ENCODE results near the gene ATAD3C.
"Not testable (repeated sequence)": the region's sequence is repeated elsewhere in the genome, so short reads cannot be mapped to it uniquely, and the experiment has no call there.

DNA sequence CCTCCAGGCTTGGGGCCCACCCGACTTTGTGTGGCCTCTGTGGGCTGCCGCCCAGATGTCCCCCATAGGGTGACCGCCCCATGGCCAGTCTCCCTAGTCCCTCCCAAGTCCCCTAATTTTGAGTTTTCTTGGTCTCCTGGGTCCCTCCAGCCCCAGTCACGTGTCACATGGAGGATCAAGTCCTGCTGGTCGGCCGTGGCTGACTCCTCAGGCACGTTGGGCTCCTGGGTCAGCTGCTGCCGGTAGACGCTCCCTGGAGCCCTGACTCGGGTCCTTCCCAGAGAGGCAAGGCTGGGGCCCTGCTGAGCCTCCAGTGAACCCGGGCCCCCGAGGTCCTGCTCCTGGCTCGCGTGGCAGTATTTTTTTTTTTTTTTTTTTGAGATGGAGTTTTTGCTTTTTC, 10.2 kb downstream of the ATAD3C start:
- not testable (repeated sequence) for TF ChIP-seq EZH2 (IDR thresholded peaks at IDR 0.05; ENCODE audit: low read depth, unreplicated experiment); POLR2AphosphoS5 (IDR thresholded peaks at IDR 0.05; ENCODE audit: low read depth); EZH2phosphoT487 (IDR thresholded peaks at IDR 0.05; ENCODE audit: unreplicated experiment); CREB1 (CRISPR knock-in tag; IDR thresholded peaks at IDR 0.05; ENCODE audit: low read depth)
- TF ChIP-seq, protein P1, sequence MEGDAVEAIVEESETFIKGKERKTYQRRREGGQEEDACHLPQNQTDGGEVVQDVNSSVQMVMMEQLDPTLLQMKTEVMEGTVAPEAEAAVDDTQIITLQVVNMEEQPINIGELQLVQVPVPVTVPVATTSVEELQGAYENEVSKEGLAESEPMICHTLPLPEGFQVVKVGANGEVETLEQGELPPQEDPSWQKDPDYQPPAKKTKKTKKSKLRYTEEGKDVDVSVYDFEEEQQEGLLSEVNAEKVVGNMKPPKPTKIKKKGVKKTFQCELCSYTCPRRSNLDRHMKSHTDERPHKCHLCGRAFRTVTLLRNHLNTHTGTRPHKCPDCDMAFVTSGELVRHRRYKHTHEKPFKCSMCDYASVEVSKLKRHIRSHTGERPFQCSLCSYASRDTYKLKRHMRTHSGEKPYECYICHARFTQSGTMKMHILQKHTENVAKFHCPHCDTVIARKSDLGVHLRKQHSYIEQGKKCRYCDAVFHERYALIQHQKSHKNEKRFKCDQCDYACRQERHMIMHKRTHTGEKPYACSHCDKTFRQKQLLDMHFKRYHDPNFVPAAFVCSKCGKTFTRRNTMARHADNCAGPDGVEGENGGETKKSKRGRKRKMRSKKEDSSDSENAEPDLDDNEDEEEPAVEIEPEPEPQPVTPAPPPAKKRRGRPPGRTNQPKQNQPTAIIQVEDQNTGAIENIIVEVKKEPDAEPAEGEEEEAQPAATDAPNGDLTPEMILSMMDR (conservative IDR thresholded peaks at IDR 0.05; ENCODE audit: low read depth in 2 of 2), result not testable (repeated sequence)
- TF ChIP-seq, protein P2, sequence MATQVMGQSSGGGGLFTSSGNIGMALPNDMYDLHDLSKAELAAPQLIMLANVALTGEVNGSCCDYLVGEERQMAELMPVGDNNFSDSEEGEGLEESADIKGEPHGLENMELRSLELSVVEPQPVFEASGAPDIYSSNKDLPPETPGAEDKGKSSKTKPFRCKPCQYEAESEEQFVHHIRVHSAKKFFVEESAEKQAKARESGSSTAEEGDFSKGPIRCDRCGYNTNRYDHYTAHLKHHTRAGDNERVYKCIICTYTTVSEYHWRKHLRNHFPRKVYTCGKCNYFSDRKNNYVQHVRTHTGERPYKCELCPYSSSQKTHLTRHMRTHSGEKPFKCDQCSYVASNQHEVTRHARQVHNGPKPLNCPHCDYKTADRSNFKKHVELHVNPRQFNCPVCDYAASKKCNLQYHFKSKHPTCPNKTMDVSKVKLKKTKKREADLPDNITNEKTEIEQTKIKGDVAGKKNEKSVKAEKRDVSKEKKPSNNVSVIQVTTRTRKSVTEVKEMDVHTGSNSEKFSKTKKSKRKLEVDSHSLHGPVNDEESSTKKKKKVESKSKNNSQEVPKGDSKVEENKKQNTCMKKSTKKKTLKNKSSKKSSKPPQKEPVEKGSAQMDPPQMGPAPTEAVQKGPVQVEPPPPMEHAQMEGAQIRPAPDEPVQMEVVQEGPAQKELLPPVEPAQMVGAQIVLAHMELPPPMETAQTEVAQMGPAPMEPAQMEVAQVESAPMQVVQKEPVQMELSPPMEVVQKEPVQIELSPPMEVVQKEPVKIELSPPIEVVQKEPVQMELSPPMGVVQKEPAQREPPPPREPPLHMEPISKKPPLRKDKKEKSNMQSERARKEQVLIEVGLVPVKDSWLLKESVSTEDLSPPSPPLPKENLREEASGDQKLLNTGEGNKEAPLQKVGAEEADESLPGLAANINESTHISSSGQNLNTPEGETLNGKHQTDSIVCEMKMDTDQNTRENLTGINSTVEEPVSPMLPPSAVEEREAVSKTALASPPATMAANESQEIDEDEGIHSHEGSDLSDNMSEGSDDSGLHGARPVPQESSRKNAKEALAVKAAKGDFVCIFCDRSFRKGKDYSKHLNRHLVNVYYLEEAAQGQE (IDR thresholded peaks at IDR 0.05; ENCODE audit: unreplicated experiment), result not testable (repeated sequence)

Data from GM23338 (cell line).